GM21447 (cell line): Measurements from ENCODE around the gene OBSL1.
A peak's percentile ranks its signal among the peaks of the same experiment; 100 is the strongest.

ENCODE experiments used
- ATAC-seq: cut with Tn5 transposase; IDR thresholded peaks from one replicate; pipeline ENCODE4 v1.9.1; 2021; ENCODE audit not compliant: unreplicated experiment

Gene OBSL1

DNA sequence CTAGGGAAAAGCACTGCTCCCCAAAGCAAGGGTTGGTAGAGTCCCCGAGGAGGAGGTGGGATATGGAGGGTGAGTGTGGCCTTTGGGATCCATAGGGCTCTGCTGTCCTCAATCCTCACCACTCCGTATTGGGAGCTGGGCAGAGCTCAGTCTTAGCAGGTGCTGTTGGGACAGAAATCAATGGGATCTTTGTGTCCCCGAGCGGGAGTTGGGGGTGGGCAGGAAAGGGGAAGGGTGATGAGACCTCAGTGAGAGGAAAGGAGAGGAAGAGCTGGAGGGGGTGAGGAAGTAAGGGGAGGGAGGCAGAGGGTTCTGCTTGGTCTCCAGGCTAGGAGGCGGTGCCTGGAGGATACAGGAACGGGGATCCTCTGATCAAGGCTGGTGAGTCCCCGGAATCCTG, 54.5 kb downstream of the OBSL1 start:
- ATAC-seq: no peak

GRCh38 chr2:219515874-219516629, 55.3 kb downstream of the OBSL1 start:
- ATAC-seq: no peak

DNA sequence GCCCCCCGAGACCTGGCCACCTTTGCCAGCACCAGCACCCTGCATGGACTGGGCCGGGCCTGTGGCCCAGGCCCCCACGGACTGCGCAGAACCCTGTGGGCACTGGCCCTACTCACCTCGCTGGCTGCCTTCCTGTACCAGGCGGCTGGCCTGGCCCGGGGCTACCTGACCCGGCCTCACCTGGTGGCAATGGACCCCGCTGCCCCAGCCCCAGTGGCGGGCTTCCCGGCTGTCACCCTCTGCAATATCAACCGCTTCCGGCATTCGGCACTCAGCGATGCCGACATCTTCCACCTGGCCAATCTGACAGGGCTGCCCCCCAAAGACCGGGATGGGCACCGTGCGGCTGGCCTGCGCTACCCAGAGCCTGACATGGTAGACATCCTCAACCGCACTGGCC, 56.5 kb downstream of the OBSL1 start:
- no peak for ATAC-seq

DNA sequence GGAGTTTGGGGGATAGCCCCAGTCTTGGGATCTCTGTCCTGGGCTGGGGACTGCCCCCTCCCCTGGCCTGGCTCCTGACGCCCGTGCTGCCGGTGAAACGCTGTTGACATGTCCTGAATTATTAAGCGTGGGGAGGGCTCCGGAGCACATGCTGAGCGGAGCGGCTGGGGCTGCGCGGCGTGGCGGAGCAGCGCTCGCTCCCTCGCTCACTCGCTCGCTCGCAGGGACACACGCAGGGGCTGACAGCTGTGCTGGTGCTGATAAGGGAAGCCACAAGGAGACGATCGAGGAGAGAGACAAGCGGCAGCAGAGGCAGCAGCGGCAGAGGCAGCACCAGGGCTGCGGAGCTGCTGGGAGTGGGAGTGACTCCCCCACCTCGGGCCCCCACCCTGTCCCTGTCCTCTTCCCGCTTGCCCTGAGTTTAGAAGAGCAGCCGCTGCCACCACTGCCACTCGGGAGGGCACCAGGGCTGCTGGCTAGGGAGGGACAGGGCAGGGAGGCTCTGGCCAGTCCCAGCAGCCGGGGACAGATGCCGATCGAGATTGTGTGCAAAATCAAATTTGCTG, 57.1 kb downstream of the OBSL1 start, which contains the start of gene ASIC4:
TSS of gene ASIC4 (plus strand) at position 287 of the 566 bp plus-strand sequence. CDS start at position 530, 243 bp downstream.
- ATAC-seq: no peak

DNA sequence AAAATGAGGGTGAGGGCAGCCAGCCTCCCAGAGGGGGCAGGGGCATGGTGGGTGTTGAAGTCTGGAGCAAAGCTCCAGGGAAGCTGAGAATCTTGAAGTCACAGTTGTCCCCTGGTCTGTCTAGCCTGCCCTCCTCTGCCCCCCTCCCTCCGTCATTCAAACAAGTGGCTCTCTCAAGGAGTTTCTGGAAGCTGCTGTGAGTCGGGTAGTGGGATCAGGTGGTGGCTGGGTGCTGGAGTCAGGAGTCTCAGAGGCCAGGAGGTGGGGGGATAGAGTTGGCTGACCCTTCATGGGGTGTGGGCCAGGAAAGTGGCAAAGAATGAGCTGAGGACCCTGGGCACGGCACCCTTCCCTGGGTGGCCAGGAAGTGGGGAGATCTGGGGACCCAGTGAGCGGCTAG, 57.6 kb downstream of the OBSL1 start:
- no peak for ATAC-seq

- ATAC-seq: no peak
These were observed 58.7 kb downstream of the OBSL1 start for GRCh38 chr2:219512524-219513216.

GRCh38 chr2:219511547-219512325, 59.6 kb downstream of the OBSL1 start:
- no peak for ATAC-seq

DNA sequence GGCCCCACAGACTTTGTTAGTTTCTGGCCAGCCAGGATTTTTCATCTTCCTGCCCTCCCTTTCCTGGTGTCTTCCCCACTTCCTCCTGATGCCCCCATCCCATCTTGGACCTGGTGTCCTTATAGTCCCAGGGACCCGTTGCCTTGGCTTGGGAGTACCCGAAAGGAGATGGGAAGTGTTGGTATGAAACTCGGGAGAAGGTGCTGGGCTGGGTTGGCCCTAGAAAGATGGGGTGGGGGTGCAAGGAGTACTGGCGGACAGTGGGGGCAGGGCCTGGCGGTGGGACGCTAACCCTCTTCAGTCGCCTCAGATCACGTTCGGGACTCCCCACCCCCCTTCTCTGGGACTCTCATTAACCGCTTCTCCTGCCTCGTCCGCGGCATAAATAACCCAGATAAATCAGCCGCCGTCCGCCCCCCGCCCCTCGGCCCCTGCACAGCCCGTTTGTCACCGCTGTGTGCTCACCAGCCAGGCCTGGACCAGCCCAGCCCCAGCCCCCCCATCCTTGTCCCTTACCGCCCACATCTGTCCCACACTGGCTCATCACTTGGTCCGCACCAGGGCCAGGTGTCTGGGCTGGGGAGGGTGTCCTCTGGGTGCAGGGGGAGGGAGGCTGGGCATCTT, 60.7 kb downstream of the OBSL1 start:
- ATAC-seq: no peak

DNA sequence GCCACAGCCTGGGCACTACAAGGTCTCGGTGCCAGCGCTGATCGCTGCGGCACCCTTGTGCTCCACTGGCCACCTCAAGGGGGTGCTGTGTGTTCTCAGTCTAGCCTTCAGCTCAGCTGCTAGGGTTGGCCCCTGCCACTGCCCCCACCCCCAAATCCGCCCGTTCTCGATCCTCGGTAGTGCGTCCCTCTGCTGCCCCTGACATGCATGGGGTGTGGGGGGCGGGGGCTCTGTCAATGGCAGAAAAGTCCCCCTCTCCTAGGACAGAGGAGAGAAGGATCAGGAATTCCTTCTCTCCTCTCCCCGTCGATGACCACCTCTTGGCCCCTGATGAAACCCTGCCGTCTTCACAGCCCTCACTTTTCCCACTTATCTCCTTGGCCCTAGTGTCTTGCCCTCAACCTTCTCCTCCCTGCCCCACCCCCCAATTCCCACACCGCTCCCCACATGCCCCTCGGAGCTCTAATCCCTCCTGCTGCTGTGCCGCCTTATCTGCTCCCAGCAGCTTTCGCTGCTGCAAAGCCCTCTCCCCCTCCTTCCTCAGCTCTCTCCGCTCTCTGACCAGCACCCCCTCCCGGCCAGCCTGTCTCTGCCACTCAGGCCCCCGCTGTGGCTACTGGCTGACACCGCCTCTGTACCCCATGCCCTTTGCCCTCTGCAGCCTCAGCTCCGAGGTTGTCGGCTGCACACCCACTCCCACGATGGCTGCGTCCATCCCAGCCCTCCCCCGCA, 61.4 kb downstream of the OBSL1 start:
- ATAC-seq: peak; percentile 76

GRCh38 chr2:219508971-219509779, 62.2 kb downstream of the OBSL1 start:
- peak; percentile 27 for ATAC-seq

- no peak for ATAC-seq
These were observed 63.0 kb downstream of the OBSL1 start for GRCh38 chr2:219508444-219508734.

DNA sequence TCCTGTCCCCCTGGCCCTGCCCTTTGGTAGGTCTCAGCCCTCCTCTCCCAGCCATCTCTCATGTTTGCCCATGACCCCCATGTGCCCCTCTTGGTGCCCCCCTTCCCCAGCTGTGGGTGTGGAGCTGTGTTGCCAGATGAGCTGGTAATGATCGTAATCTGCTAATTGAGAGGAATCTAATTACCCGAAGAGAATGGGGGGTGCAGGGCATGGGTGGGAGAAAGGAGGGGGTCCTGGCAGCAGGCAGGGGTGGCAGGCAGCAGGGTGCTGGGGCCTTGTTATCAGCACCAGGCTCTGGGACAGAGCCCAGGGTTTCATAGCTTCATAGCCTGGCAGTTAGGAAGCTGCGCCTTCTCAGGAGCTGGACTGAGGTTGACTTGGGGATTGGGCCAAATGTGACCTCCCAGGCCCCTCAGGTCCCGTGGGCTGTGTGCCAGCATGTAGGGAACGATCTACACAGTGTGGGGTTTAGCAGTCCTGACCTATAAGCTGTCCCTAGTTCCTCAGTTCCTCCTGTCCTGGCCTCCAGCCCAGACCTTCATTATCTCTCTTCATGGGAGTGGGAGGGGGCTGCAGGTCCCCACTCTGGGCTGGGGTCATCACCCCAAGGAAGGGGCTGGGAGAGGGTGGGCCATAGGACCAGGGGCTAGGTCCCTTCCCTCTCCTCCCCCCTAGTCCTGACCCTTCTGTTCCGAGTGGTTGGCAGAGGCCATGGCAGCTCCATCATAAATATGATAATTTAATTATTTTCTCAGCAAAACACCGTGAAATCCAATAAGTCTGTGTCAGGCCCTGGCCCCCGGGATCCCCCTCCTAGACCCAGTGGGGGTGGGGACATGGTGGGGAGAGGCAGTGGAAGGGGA, 63.5 kb downstream of the OBSL1 start:
- ATAC-seq: no peak

- no peak for ATAC-seq
These were observed 64.4 kb downstream of the OBSL1 start for GRCh38 chr2:219506802-219507526.

DNA sequence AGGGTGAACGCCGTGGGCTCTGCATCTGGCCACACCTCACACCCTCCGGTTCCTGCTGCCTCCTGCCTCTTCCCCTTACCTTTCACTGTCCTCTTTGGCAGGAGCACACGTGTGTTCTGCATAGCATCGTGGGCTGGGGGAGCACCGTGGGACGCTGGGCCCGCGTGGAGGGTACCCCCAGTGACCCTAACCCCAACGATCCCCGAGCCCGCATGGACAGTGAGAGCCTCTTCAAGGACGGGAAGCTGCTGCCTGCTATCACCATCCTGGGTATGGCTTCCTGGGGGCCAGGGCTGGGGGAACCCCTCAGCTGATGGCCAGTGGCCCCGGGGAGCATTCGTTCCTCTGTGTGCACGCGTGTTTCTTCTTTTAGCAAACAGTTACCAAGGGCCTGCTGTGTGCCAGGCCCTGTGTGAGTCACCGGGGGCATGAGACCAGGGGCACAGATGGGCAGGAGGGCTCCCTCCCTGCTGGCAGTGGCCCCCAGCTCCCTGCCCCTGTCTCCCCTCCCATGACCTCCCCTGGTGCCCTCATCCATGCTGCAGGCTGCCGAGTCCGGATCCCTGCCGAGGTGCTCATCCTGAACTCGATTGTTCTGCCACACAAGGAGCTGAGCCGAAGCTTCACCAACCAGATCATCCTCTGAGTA, 65.1 kb downstream of the OBSL1 start:
- no peak for ATAC-seq

DNA sequence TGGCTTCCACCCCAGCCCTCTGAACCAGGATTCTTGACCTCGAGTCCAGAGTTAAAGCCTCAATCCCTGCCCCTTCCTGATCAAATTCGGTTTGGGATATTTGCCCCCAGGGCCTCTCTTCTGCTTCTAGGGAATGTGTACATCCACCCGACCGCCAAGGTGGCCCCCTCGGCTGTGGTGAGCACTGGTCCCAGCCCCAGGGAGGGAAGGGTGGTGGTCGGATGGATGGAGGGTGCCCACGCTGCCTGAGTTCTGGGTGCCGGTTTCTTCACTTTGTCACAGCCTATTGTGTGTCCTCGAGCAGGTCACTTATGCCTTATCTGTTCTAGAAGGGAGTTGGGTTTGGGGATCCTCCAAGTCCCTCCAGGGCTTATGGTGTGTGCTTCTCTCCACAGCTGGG, 65.8 kb downstream of the OBSL1 start:
- no peak for ATAC-seq

DNA sequence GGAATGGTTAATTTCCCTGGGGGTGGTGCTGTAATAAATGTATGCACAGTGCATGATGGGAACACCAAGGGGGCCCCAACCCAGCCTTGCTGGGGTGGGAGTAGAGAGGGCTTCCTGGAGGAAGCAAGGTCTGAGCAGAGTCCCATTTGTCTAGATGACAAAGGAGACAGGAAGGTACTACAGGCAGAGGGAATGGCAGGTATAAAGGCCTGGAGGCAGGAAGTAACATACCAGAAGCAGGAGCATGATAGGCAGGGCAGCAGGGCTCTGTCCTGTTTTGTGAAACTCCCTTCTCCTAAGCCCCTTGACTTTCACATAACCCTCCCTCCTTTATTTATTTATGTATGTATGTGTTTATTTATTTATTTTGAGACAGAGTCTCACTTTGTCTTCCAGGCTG, 68.7 kb downstream of the OBSL1 start:
- no peak for ATAC-seq

DNA sequence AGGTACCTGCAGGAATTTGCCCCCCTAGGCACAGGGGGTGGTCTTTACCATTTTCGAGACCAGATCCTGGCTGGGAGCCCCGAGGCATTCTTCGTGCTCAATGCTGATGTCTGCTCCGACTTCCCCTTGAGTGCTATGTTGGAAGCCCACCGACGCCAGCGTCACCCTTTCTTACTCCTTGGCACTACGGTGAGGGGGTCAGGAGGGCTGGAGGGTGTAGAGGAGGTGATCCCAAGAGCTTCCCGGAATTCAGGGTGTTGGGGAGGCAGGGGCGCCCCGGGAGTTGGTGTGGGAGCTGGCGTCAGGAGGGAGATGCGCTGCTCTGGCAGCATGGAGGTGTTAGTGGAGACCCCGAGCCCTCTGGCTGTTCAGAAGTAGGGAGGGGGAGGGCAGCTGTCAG, 69.5 kb downstream of the OBSL1 start:
- no peak for ATAC-seq
